ENCODE results near the gene H1-8. TPM values are rescaled to one million over a fixed set of nuclear protein-coding genes. Genes with fewer than 3 reads are reported as not detected.
"Not testable (repeated sequence)": the region's sequence is repeated elsewhere in the genome, so short reads cannot be mapped to it uniquely, and the experiment has no call there.

Gene H1-8
- total and polyA plus RNA-seq, 9 of the 15 experiments (the other 6 are each of a cell fraction or from before 2014, with no cell fraction given) = not detected

DNA sequence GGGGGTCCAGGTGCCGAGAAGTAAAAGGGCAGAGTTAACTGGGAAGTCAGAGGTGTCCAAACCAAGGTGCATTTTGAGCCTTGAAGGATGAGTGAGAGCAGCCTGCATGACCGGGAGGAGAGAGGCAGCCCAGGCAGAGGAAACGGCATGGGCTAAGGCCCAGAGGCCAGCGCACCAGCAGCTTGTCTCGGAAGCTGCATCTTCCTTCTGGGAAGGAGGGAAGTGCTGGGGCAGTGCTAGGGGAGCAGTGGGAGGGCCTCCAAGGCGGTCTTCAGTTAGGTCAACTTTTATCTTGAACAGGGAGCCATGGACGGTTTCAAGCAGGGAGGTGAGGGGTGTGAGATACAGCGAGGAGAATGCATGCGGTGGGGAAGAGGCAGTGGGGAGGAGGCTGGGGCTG is 1.0 kb downstream of the H1-8 start (continued):
- no peak for TF ChIP-seq NR4A1 (CRISPR knock-in tag; IDR thresholded peaks at IDR 0.05)
- TF ChIP-seq NR4A1 (tag; IDR thresholded peaks at IDR 0.05) = no peak
- no peak for TF ChIP-seq ZNF830 (CRISPR knock-in tag; IDR thresholded peaks at IDR 0.05)
- no peak for TF ChIP-seq RAD51 (IDR thresholded peaks at IDR 0.05; ENCODE audit: borderline replicate concordance, low read depth)

DNA sequence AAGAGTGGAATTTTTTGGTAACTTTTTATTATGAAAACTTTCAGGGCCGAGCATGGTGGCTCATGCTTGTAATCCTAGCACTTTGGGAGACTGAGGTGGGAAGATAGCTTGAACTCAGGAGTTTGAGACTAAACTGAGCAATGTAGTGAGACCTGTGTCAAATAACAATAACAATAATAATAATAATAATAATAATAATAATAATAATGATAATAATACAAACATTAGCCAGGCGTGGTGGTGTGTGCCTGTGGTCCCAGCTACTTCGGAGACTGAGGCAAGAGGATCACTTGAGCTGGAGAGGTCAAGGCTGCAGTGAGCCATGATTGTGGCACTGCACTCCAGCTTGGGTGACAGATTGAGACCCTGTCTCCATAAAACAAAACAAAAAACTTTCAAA is 3.0 kb downstream of the H1-8 start:
- H3K9ac ChIP-seq (ENCODE audit: insufficient read depth in 1 of 2, low read depth in 2 of 2, low read length in 2 of 2); H3K27ac ChIP-seq (ENCODE audit: extremely low read depth, low read depth, low read length); H3K9me3 ChIP-seq (replicated peaks; ENCODE audit: control insufficient read depth, insufficient read depth, low read depth, low read length); H2AFZ ChIP-seq (ENCODE audit: low read depth, low read length); H3K79me2 ChIP-seq (ENCODE audit: control insufficient read depth, insufficient read depth, low read length); in situ Hi-C loops (cut with MboI); DNase-seq (ENCODE audit: extremely low read depth in 1 of 4, low spot score in 3 of 4); H3K36me3 ChIP-seq (ENCODE audit: control insufficient read depth, insufficient read depth, low read length); H4K20me1 ChIP-seq (replicated peaks; ENCODE audit: control insufficient read depth, insufficient read depth, low read length); H3K27me3 ChIP-seq (ENCODE audit: control insufficient read depth in 2 of 2, insufficient read depth in 2 of 2, low read length in 2 of 2); H3K9me1 ChIP-seq (ENCODE audit: control insufficient read depth, insufficient read depth, low read length); ATAC-seq; H3K4me2 ChIP-seq (ENCODE audit: insufficient read depth, low read length); intact Hi-C loops (cut with micrococcal nuclease); CTCF ChIA-PET (ENCODE audit: low intra/inter-chr PET ratio); BruUV-seq (replicated peaks); FAIRE-seq; H3K4me3 ChIP-seq: not testable (repeated sequence)
- POLR2A ChIA-PET = interaction anchor here (0.8 kb wide), 1 partner anchor 8 kb away, joined by 4 read pairs; no protein-coding TSS in a partner anchor
- 49% methylated on average over 3 of the region's 3 CpGs for WGBS (ENCODE audit: insufficient coverage, low coverage, missing lambda C conversion rate)
- H3K4me1 ChIP-seq (replicated peaks in 1 of 2; ENCODE audit: control insufficient read depth in 2 of 2, insufficient read depth in 2 of 2, low read length in 2 of 2) = peaks cover 0 to 26% of the 10 kb centered on the region in 2 experiments; a peak in 2 of 5 replicates

DNA sequence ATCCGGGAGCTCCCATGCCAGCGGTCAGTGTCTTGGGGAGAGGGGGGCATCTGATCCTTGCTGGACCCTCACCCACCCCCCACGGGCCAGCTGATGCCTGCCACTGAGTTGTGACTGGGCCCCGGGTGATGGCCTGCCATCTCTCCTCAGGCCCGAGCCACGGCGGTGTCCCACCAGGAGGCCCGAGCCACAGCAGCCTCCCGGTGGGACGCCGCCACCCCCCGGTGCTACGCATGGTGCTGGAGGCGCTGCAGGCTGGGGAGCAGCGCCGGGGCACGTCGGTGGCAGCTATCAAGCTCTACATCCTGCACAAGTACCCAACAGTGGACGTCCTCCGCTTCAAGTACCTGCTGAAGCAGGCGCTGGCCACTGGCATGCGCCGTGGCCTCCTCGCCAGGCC is 4.3 kb downstream of the H1-8 start:
- DNase-seq (ENCODE audit: extremely low read depth in 1 of 4, low spot score in 3 of 4) (no peak), FAIRE-seq (no peak), ATAC-seq (no peak)
- intact Hi-C loops (cut with micrococcal nuclease) (no loop called here), in situ Hi-C loops (cut with MboI) (no loop called here)
- Histone ChIP-seq H3K79me2 (ENCODE audit: control insufficient read depth, insufficient read depth, low read length) (no peaks in the 10 kb centered on the region), H3K9me3 (replicated peaks; ENCODE audit: control insufficient read depth, insufficient read depth, low read depth, low read length) (no peaks in the 10 kb centered on the region), H3K27ac (ENCODE audit: extremely low read depth, low read depth, low read length) (no peak overlapping the region), H3K27me3 (ENCODE audit: control insufficient read depth in 2 of 2, insufficient read depth in 2 of 2, low read length in 2 of 2) (no peaks in the 10 kb centered on the region), H3K36me3 (ENCODE audit: control insufficient read depth, insufficient read depth, low read length) (no peaks in the 10 kb centered on the region), H3K4me1 (replicated peaks in 1 of 2; ENCODE audit: control insufficient read depth in 2 of 2, insufficient read depth in 2 of 2, low read length in 2 of 2) (peaks cover 0 to 26% of the 10 kb centered on the region in 2 experiments; a peak in 2 of 5 replicates), H3K4me3 (no peak overlapping the region), H3K9ac (ENCODE audit: insufficient read depth in 1 of 2, low read depth in 2 of 2, low read length in 2 of 2) (no peak overlapping the region; a peak in 1 of 4 replicates), H3K9me1 (ENCODE audit: control insufficient read depth, insufficient read depth, low read length) (no peaks in the 10 kb centered on the region), H3K4me2 (ENCODE audit: insufficient read depth, low read length) (no peak overlapping the region), H4K20me1 (replicated peaks; ENCODE audit: control insufficient read depth, insufficient read depth, low read length) (no peaks in the 10 kb centered on the region), H2AFZ (ENCODE audit: low read depth, low read length) (no peak overlapping the region)
- WGBS (ENCODE audit: insufficient coverage, low coverage, missing lambda C conversion rate) = 83% methylated on average over 8 of the region's 24 CpGs
- ChIA-PET CTCF (ENCODE audit: low intra/inter-chr PET ratio) (no interaction called here), POLR2A (no interaction called here)
- BruUV-seq (replicated peaks) = no TSS peak
- TF ChIP-seq PURB (CRISPR knock-in tag; IDR thresholded peaks at IDR 0.05; ENCODE audit: low read depth) = no peak
- no peak for TF ChIP-seq ZNF431 (CRISPR knock-in tag; IDR thresholded peaks at IDR 0.05)
- TF ChIP-seq, protein P1, sequence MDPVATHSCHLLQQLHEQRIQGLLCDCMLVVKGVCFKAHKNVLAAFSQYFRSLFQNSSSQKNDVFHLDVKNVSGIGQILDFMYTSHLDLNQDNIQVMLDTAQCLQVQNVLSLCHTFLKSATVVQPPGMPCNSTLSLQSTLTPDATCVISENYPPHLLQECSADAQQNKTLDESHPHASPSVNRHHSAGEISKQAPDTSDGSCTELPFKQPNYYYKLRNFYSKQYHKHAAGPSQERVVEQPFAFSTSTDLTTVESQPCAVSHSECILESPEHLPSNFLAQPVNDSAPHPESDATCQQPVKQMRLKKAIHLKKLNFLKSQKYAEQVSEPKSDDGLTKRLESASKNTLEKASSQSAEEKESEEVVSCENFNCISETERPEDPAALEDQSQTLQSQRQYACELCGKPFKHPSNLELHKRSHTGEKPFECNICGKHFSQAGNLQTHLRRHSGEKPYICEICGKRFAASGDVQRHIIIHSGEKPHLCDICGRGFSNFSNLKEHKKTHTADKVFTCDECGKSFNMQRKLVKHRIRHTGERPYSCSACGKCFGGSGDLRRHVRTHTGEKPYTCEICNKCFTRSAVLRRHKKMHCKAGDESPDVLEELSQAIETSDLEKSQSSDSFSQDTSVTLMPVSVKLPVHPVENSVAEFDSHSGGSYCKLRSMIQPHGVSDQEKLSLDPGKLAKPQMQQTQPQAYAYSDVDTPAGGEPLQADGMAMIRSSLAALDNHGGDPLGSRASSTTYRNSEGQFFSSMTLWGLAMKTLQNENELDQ (CRISPR knock-in tag; IDR thresholded peaks at IDR 0.05; ENCODE audit: borderline replicate concordance) = no peak
- TF ChIP-seq, protein P2, sequence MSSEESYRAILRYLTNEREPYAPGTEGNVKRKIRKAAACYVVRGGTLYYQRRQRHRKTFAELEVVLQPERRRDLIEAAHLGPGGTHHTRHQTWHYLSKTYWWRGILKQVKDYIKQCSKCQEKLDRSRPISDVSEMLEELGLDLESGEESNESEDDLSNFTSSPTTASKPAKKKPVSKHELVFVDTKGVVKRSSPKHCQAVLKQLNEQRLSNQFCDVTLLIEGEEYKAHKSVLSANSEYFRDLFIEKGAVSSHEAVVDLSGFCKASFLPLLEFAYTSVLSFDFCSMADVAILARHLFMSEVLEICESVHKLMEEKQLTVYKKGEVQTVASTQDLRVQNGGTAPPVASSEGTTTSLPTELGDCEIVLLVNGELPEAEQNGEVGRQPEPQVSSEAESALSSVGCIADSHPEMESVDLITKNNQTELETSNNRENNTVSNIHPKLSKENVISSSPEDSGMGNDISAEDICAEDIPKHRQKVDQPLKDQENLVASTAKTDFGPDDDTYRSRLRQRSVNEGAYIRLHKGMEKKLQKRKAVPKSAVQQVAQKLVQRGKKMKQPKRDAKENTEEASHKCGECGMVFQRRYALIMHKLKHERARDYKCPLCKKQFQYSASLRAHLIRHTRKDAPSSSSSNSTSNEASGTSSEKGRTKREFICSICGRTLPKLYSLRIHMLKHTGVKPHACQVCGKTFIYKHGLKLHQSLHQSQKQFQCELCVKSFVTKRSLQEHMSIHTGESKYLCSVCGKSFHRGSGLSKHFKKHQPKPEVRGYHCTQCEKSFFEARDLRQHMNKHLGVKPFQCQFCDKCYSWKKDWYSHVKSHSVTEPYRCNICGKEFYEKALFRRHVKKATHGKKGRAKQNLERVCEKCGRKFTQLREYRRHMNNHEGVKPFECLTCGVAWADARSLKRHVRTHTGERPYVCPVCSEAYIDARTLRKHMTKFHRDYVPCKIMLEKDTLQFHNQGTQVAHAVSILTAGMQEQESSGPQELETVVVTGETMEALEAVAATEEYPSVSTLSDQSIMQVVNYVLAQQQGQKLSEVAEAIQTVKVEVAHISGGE (CRISPR knock-in tag; IDR thresholded peaks at IDR 0.05) = no peak
